H9 (cell line): ENCODE measurements around the gene TMEM117. TPM values are rescaled to one million over a fixed set of nuclear protein-coding genes. Genes with fewer than 3 reads are reported as not detected.

Experiments used
- DNase-seq: peaks from one replicate; pipeline ENCODE4 v3.0.0-alpha.2; 2017
- H2AFZ ChIP-seq: one replicate; pipeline ENCODE4 v1.6.1; 2013; ENCODE audit warnings: mild to moderate bottlenecking, low read length, control low read depth, moderate library complexity
- H2AK5ac ChIP-seq: 2 replicates; pipeline ENCODE4 v1.6.1; 2013; ENCODE audit warnings: low read length, control low read depth, mixed read lengths; ENCODE audit not compliant: insufficient read length
- H2BK120ac ChIP-seq: one replicate; pipeline ENCODE4 v1.6.1; 2013; ENCODE audit warnings: low read depth, mild to moderate bottlenecking, low read length, control low read depth, inconsistent platforms; ENCODE audit not compliant: poor library complexity, severe bottlenecking
- H2BK12ac ChIP-seq: 2 replicates; pipeline ENCODE4 v1.6.1; 2013; ENCODE audit warnings: low read length, control low read depth, mixed read lengths, low read depth; ENCODE audit not compliant: insufficient read length
- H2BK15ac ChIP-seq: 2 replicates; pipeline ENCODE4 v1.6.1; 2013; ENCODE audit warnings: low read depth, low read length, control low read depth
- H2BK20ac ChIP-seq: one replicate; pipeline ENCODE4 v1.6.1; 2013; ENCODE audit warnings: low read depth, mild to moderate bottlenecking, low read length, control low read depth, inconsistent platforms; ENCODE audit not compliant: poor library complexity, severe bottlenecking
- H2BK5ac ChIP-seq: 2 replicates; pipeline ENCODE4 v1.6.1; 2013; ENCODE audit warnings: low read length, control low read depth, mixed read lengths; ENCODE audit not compliant: insufficient read length
- H3K14ac ChIP-seq: 2 replicates; pipeline ENCODE4 v1.6.1; 2013; ENCODE audit warnings: low read length, control low read depth; ENCODE audit not compliant: insufficient read depth
- H3K18ac ChIP-seq: 2 replicates; pipeline ENCODE4 v1.6.1; 2013; ENCODE audit warnings: low read depth, mild to moderate bottlenecking, mixed read lengths, low read length, control low read depth; ENCODE audit not compliant: insufficient read length
- H3K23ac ChIP-seq: 2 replicates; pipeline ENCODE4 v1.6.1; 2013; ENCODE audit warnings: low read length, control low read depth, mixed read lengths, low read depth; ENCODE audit not compliant: insufficient read length
- H3K23me2 ChIP-seq: 2 replicates; pipeline ENCODE4 v1.6.1; 2013; ENCODE audit warnings: low read depth, mild to moderate bottlenecking, mixed read lengths, low read length, control low read depth; ENCODE audit not compliant: insufficient read length, poor library complexity, severe bottlenecking
- H3K27ac ChIP-seq: 2 replicates; pipeline ENCODE4 v1.5.1; 2013; ENCODE audit warnings: low read length, control low read depth, mixed read lengths, low read depth; ENCODE audit not compliant: insufficient read length
- H3K27me3 ChIP-seq: 2 replicates; pipeline ENCODE4 v1.6.1; 2013; ENCODE audit warnings: low read length, control low read depth, inconsistent platforms; ENCODE audit not compliant: insufficient read depth
- H3K4ac ChIP-seq: 2 replicates; pipeline ENCODE4 v1.6.1; 2013; ENCODE audit warnings: low read depth, mild to moderate bottlenecking, control low read depth, inconsistent platforms, low read length, moderate library complexity
- H3K4me1 ChIP-seq: 2 replicates; pipeline ENCODE4 v1.6.1; 2013; ENCODE audit warnings: low read length, control low read depth, inconsistent platforms; ENCODE audit not compliant: insufficient read depth
- H3K4me2 ChIP-seq: 2 replicates; pipeline ENCODE4 v1.6.1; 2013; ENCODE audit warnings: low read length, control low read depth, mixed read lengths; ENCODE audit not compliant: insufficient read length, insufficient read depth
- H3K56ac ChIP-seq: 2 replicates; pipeline ENCODE4 v1.6.1; 2013; ENCODE audit warnings: low read depth, mild to moderate bottlenecking, mixed read lengths, low read length, control low read depth; ENCODE audit not compliant: insufficient read length
- H3K79me1 ChIP-seq: 2 replicates; pipeline ENCODE4 v1.6.1; 2013; ENCODE audit warnings: low read depth, mild to moderate bottlenecking, moderate library complexity, low read length, control low read depth, inconsistent platforms; ENCODE audit not compliant: insufficient read depth, poor library complexity, severe bottlenecking
- H3K79me2 ChIP-seq: 2 replicates; pipeline ENCODE4 v1.6.1; 2013; ENCODE audit warnings: low read length, control low read depth, inconsistent platforms; ENCODE audit not compliant: insufficient read depth
- H3K9ac ChIP-seq: 2 replicates; pipeline ENCODE4 v1.6.1; 2013; ENCODE audit warnings: low read length, control low read depth, mixed read lengths; ENCODE audit not compliant: insufficient read length; ENCODE audit errors: extremely low read depth
- H3K9me3 ChIP-seq: one replicate; pipeline ENCODE4 v1.6.1; 2013; ENCODE audit warnings: low read depth, low read length, inconsistent platforms; ENCODE audit not compliant: control insufficient read depth
- H3T11ph ChIP-seq: one replicate; pipeline ENCODE4 v1.6.1; 2013; ENCODE audit warnings: mild to moderate bottlenecking, low read length, control low read depth, inconsistent platforms
- H4K20me1 ChIP-seq: one replicate; pipeline ENCODE4 v1.6.1; 2013; ENCODE audit not compliant: control insufficient read depth, insufficient read length, insufficient read depth
- H4K5ac ChIP-seq: 2 replicates; pipeline ENCODE4 v1.6.1; 2013; ENCODE audit warnings: low read depth, mild to moderate bottlenecking, mixed read lengths, low read length, control low read depth; ENCODE audit not compliant: insufficient read length
- H4K8ac ChIP-seq: replicated peaks from 2 replicates; pipeline ENCODE4 v1.6.1; 2013; ENCODE audit warnings: low read length, control low read depth, mixed read lengths, low read depth; ENCODE audit not compliant: insufficient read length
- H4K91ac ChIP-seq: 2 replicates; pipeline ENCODE4 v1.6.1; 2013; ENCODE audit warnings: low read depth, mild to moderate bottlenecking, moderate library complexity, mixed read lengths, low read length, control low read depth; ENCODE audit not compliant: insufficient read length
- H3K27ac Mint-ChIP-seq, 3 experiments: 2 replicates in 2 of 3; 3 replicates in 1 of 3; pipeline ENCODE4 v1.8.0; 2020 to 2021; ENCODE audit warnings: mixed read lengths in 3 of 3, mild to moderate bottlenecking in 1 of 3, moderate library complexity in 1 of 3
- H3K27me3 Mint-ChIP-seq: 2 replicates; pipeline ENCODE4 v1.8.0; 2021; ENCODE audit warnings: low read depth, mild to moderate bottlenecking, moderate library complexity, mixed read lengths
- H3K36me3 Mint-ChIP-seq, 3 experiments: 2 replicates in 2 of 3; 3 replicates in 1 of 3; pipeline ENCODE4 v1.8.0; 2020 to 2021; ENCODE audit warnings: low read depth in 3 of 3, mixed read lengths in 3 of 3; ENCODE audit not compliant: insufficient read depth in 1 of 3
- H3K4me1 Mint-ChIP-seq, 2 experiments: 2 replicates each; pipeline ENCODE4 v1.8.0; 2020; ENCODE audit warnings: mixed read lengths in 2 of 2
- H3K4me3 Mint-ChIP-seq, 2 experiments: 2 replicates in 1 of 2; 3 replicates in 1 of 2; pipeline ENCODE4 v1.8.0; 2020 to 2021; ENCODE audit warnings: mild to moderate bottlenecking in 2 of 2, mixed read lengths in 2 of 2, moderate library complexity in 1 of 2
- H3K9me3 Mint-ChIP-seq, 2 experiments: 2 replicates in 1 of 2; 3 replicates in 1 of 2; pipeline ENCODE4 v1.8.0; 2020; ENCODE audit warnings: mild to moderate bottlenecking in 2 of 2, mixed read lengths in 2 of 2, moderate library complexity in 1 of 2
- WGBS: extraction: QIAGEN DNeasy Blood & Tissue Kit; methylation state at CpG from one replicate; pipeline ENCODE4 v1.1.7; 2013; ENCODE audit warnings: missing lambda C conversion rate, low lambda C conversion rate, mixed read lengths; ENCODE audit not compliant: insufficient read length; ENCODE audit errors: extremely low coverage; 5-methylcytosine and 5-hydroxymethylcytosine counted together
- total RNA-seq: library from RNA; stranded (reverse); gene quantifications from 2 replicates; pipeline ENCODE4 v1.2.1, GENCODE V29; 2021
- TF ChIP-seq, protein P1 (sequence below): fragments of 200-600 bp; sonication (generic); conservative IDR thresholded peaks from 3 replicates; pipeline ENCODE4 v1.8.0; 2021; ENCODE audit warnings: antibody characterized with exemption, mild to moderate bottlenecking

TMEM117 gene
- total RNA-seq, 1 experiment from 2014 or later, result 1.7 TPM

DNA sequence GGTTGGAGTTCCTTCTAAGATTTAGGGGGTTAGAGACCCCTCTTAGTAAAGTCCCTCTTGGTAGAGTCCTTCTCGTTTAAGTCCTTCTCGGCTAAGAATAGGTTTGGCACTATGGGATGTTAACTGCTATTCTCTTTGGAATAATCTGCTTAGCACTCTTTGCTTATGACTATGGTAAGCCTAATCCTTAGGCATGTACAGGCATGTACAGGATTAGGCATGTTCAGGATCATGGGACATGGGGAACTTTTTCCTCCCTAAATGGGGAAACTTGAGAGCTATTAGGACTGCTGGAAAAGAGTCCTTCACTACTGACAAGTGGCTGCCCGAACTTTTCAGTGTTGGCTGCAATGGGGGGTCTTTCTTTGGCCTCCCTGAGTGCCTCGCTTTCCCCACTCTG is 193.3 kb downstream of the TMEM117 start:
- no peak for DNase-seq
- H3K4me3 Mint-ChIP-seq, result no peak overlapping the region
- Histone ChIP-seq H3K79me2 (no peaks in the 10 kb centered on the region), H4K8ac (no peak overlapping the region), H2AFZ (no peak overlapping the region), H2BK5ac (no peak overlapping the region), H2AK5ac (no peak overlapping the region), H3K27ac (no peak overlapping the region), H3K4ac (no peak overlapping the region), H3K4me2 (no peak overlapping the region), H4K5ac (no peak overlapping the region), H4K91ac (no peak overlapping the region), H3K23ac (no peak overlapping the region), H3K14ac (no peak overlapping the region), H2BK15ac (no peak overlapping the region), H2BK120ac (no peak overlapping the region), H3K27me3 (no peaks in the 10 kb centered on the region), H3K18ac (no peak overlapping the region), H2BK12ac (no peak overlapping the region), H2BK20ac (no peak overlapping the region), H3K4me1 (no peaks in the 10 kb centered on the region), H3K23me2 (no peaks in the 10 kb centered on the region), H3K9ac (no peak overlapping the region), H3K79me1 (no peaks in the 10 kb centered on the region), H3K56ac (no peak overlapping the region), H4K20me1 (no peaks in the 10 kb centered on the region), H3K9me3 (no peaks in the 10 kb centered on the region), H3T11ph (no peak overlapping the region)
- H3K9me3 Mint-ChIP-seq, result peaks cover 2 to 23% of the 10 kb centered on the region in 2 experiments; a peak in 3 of 5 replicates
- TF ChIP-seq, protein P1, sequence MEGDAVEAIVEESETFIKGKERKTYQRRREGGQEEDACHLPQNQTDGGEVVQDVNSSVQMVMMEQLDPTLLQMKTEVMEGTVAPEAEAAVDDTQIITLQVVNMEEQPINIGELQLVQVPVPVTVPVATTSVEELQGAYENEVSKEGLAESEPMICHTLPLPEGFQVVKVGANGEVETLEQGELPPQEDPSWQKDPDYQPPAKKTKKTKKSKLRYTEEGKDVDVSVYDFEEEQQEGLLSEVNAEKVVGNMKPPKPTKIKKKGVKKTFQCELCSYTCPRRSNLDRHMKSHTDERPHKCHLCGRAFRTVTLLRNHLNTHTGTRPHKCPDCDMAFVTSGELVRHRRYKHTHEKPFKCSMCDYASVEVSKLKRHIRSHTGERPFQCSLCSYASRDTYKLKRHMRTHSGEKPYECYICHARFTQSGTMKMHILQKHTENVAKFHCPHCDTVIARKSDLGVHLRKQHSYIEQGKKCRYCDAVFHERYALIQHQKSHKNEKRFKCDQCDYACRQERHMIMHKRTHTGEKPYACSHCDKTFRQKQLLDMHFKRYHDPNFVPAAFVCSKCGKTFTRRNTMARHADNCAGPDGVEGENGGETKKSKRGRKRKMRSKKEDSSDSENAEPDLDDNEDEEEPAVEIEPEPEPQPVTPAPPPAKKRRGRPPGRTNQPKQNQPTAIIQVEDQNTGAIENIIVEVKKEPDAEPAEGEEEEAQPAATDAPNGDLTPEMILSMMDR, result no peak
- no peaks in the 10 kb centered on the region for H3K27me3 Mint-ChIP-seq
- no peaks in the 10 kb centered on the region for H3K4me1 Mint-ChIP-seq
- no CpG with 5 or more reads among the region's 4 CpGs for WGBS
- H3K36me3 Mint-ChIP-seq, result peaks cover 0 to 8% (median 0%) of the 10 kb centered on the region in 3 experiments; a peak in 2 of 7 replicates
- no peak overlapping the region for H3K27ac Mint-ChIP-seq
